K562 (cell line): ENCODE results near the gene BRME1. TPM values are rescaled to one million over a fixed set of nuclear protein-coding genes. Genes with fewer than 3 reads are reported as not detected.

Experiments
- BACH1 ChIP-seq: fragments of 200-800 bp; sonication (Bioruptor generic); IDR thresholded peaks from 2 replicates; pipeline ENCODE4 v1.6.1; 2016; ENCODE audit warnings: missing genetic modification characterization, missing compliant biosample characterization
- ELF1 ChIP-seq: fragments of 200-800 bp; sonication (Bioruptor generic); IDR thresholded peaks from 2 replicates; pipeline ENCODE4 v1.6.1; 2016; ENCODE audit warnings: missing genetic modification characterization, missing compliant biosample characterization
- HDAC1 ChIP-seq, 2 experiments: fragments of 450-650 bp; IDR thresholded peaks; 2 replicates each; pipeline ENCODE4 v1.6.1; 2016 to 2017; ENCODE audit warnings: inconsistent platforms in 1 of 2, mild to moderate bottlenecking in 1 of 2, moderate library complexity in 1 of 2
- HIVEP1 ChIP-seq: fragments of 250-450 bp; sonication (Bioruptor Pico); IDR thresholded peaks from 2 replicates; pipeline ENCODE4 v1.4.0; 2020; ENCODE audit warnings: mild to moderate bottlenecking
- ZNF696 ChIP-seq: fragments of 250-450 bp; sonication (Bioruptor Pico); conservative IDR thresholded peaks from 2 replicates; pipeline ENCODE4 v1.4.0; 2020; ENCODE audit warnings: mild to moderate bottlenecking, moderate library complexity
- polyA plus RNA-seq, 8 experiments: library from polyadenylated mRNA; depleted of rRNA in 4 of 8; stranded (reverse) in 5 of 8; unstranded in 3 of 8; fragments of >200 nt; fragmentation: Nextera tagmentation in 2 of 8; fragmentation: Illumina TruSeq in 1 of 8; extraction: Ambion mirVana in 2 of 8; extraction: Trizol in 1 of 8; gene quantifications; 2 replicates each; pipeline versions ENCODE4 v1.2.1 to v1.2.3, GENCODE V29; 2011 to 2014; ENCODE audit warnings: inconsistent platforms in 1 of 8, missing spikeins in 1 of 8
- total RNA-seq, 7 experiments: library from RNA; depleted of rRNA in 6 of 7; stranded (reverse); fragments of >200 nt in 6 of 7; fragmentation: Illumina TruSeq in 2 of 7; extraction: Trizol in 2 of 7; gene quantifications; 2 replicates each; pipeline versions ENCODE4 v1.2.1 to v1.2.3, GENCODE V29; 2011 to 2021; ENCODE audit warnings: low replicate concordance in 1 of 7
- TF ChIP-seq, protein P1 (sequence below), 2 experiments: fragments of 450-650 bp in 1 of 2; sonication (generic) in 1 of 2; formaldehyde crosslinking in 1 of 2; IDR thresholded peaks; 2 replicates each; pipeline versions ENCODE4 v1.7.1 to v1.9.0; 2016 to 2022; ENCODE audit warnings: inconsistent platforms in 1 of 2, mild to moderate bottlenecking in 1 of 2, missing genetic modification reagents in 1 of 2
- TF ChIP-seq, protein P2 (sequence below): fragments of 250-450 bp; sonication (Bioruptor Pico); IDR thresholded peaks from 2 replicates; pipeline ENCODE4 v1.4.0; 2020

Gene BRME1
- total and polyA plus RNA-seq, 9 of the 15 experiments (the other 6 are each of a cell fraction or from before 2014, with no cell fraction given): 0.75 to 6.1 (median 3.6) TPM

DNA sequence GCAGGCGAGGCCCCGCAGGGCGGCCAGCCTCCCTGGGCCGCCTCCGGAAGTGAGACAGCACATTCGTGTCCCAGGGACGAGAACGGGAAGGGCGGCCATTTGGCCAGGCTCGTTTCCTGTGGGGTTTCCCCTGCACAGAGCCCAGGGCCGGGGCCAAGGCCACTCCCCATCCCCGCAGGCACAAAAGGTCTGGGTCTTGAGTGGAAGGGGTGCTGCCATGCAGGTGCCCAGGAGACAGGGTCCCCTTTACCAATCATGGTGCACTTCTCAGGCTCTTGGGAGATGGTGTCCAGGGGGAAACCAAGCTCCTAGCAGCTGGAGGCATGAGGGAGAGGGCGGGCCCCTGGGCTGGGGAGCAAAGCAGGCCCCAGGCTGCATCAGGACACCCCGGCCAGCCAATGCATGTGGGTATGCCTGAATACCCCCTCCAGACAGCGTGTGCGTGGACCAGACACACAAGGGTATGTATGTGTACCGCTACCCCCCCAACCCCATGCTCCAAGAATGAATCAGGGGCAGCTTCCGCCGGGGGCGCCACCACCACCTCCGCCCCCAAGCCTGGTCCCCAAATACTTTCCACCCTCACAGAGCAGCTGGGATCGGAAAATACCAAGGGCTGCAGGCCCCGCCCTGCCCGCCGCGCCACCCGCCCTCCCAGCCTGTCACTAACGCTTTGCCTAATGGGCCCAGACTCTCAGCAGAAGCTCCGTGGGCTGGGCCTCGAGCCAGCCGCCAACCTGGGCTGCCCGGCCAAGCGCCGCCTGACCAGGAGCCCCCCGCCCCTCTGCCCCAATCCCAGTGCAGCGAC, 66.6 kb downstream of the BRME1 start (continued):
- TF ChIP-seq, protein P1, sequence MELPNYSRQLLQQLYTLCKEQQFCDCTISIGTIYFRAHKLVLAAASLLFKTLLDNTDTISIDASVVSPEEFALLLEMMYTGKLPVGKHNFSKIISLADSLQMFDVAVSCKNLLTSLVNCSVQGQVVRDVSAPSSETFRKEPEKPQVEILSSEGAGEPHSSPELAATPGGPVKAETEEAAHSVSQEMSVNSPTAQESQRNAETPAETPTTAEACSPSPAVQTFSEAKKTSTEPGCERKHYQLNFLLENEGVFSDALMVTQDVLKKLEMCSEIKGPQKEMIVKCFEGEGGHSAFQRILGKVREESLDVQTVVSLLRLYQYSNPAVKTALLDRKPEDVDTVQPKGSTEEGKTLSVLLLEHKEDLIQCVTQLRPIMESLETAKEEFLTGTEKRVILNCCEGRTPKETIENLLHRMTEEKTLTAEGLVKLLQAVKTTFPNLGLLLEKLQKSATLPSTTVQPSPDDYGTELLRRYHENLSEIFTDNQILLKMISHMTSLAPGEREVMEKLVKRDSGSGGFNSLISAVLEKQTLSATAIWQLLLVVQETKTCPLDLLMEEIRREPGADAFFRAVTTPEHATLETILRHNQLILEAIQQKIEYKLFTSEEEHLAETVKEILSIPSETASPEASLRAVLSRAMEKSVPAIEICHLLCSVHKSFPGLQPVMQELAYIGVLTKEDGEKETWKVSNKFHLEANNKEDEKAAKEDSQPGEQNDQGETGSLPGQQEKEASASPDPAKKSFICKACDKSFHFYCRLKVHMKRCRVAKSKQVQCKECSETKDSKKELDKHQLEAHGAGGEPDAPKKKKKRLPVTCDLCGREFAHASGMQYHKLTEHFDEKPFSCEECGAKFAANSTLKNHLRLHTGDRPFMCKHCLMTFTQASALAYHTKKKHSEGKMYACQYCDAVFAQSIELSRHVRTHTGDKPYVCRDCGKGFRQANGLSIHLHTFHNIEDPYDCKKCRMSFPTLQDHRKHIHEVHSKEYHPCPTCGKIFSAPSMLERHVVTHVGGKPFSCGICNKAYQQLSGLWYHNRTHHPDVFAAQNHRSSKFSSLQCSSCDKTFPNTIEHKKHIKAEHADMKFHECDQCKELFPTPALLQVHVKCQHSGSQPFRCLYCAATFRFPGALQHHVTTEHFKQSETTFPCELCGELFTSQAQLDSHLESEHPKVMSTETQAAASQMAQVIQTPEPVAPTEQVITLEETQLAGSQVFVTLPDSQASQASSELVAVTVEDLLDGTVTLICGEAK (IDR thresholded peaks at IDR 0.05): peak; percentile 82
- TF ChIP-seq, protein P1 (CRISPR knock-in tag; IDR thresholded peaks at IDR 0.05): no peak
- TF ChIP-seq ELF1 (peak; percentile 83), BACH1 (tag) (no peak; the same call in 1 of the 2 replicates), HIVEP1 (CRISPR knock-in tag) (no peak), HDAC1 (IDR thresholded peaks at IDR 0.05) (peak in 1 of 2 experiments; percentile 54; a peak in 2 of 4 replicates), ZNF696 (no peak)
- TF ChIP-seq, protein P2, sequence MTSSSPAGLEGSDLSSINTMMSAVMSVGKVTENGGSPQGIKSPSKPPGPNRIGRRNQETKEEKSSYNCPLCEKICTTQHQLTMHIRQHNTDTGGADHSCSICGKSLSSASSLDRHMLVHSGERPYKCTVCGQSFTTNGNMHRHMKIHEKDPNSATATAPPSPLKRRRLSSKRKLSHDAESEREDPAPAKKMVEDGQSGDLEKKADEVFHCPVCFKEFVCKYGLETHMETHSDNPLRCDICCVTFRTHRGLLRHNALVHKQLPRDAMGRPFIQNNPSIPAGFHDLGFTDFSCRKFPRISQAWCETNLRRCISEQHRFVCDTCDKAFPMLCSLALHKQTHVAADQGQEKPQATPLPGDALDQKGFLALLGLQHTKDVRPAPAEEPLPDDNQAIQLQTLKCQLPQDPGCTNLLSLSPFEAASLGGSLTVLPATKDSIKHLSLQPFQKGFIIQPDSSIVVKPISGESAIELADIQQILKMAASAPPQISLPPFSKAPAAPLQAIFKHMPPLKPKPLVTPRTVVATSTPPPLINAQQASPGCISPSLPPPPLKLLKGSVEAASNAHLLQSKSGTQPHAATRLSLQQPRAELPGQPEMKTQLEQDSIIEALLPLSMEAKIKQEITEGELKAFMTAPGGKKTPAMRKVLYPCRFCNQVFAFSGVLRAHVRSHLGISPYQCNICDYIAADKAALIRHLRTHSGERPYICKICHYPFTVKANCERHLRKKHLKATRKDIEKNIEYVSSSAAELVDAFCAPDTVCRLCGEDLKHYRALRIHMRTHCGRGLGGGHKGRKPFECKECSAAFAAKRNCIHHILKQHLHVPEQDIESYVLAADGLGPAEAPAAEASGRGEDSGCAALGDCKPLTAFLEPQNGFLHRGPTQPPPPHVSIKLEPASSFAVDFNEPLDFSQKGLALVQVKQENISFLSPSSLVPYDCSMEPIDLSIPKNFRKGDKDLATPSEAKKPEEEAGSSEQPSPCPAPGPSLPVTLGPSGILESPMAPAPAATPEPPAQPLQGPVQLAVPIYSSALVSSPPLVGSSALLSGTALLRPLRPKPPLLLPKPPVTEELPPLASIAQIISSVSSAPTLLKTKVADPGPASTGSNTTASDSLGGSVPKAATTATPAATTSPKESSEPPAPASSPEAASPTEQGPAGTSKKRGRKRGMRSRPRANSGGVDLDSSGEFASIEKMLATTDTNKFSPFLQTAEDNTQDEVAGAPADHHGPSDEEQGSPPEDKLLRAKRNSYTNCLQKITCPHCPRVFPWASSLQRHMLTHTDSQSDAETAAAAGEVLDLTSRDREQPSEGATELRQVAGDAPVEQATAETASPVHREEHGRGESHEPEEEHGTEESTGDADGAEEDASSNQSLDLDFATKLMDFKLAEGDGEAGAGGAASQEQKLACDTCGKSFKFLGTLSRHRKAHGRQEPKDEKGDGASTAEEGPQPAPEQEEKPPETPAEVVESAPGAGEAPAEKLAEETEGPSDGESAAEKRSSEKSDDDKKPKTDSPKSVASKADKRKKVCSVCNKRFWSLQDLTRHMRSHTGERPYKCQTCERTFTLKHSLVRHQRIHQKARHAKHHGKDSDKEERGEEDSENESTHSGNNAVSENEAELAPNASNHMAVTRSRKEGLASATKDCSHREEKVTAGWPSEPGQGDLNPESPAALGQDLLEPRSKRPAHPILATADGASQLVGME (CRISPR knock-in tag): 0 out of 2 replicates have a peak, but pooled peaks have one; percentile 14
